CD4-positive, alpha-beta memory T cell (primary cell): ENCODE results near the gene SPTLC2. TPM values are rescaled to one million over a fixed set of nuclear protein-coding genes. Genes with fewer than 3 reads are reported as not detected.

Experiments
- CTCF ChIA-PET: fragments of 350-600 bp; sonication (Branson Sonifier 250); formaldehyde crosslinking; loops from one replicate; lab custom pipeline; 2021; ENCODE audit warnings: inconsistent platforms; ENCODE audit not compliant: partially characterized antibody; lab: Charles Lee
- POLR2A ChIA-PET: fragments of 350-600 bp; sonication (Branson Sonifier 250); formaldehyde crosslinking; loops from one replicate; lab custom pipeline; 2021; ENCODE audit not compliant: partially characterized antibody; lab: Charles Lee
- DNase-seq, 5 donors: peaks; one replicate each; pipeline versions ENCODE4 v3.0.0 to v3.0.0-alpha.2; 2020 to 2022; ENCODE audit warnings: mixed read lengths in 1 of 5
- H3K27ac ChIP-seq: one replicate; pipeline ENCODE4 v1.7.0; 2013; ENCODE audit warnings: low read depth, low read length
- H3K27me3 ChIP-seq: 2 replicates; pipeline ENCODE4 v1.7.0; 2013; ENCODE audit warnings: mild to moderate bottlenecking, low read length, moderate library complexity; ENCODE audit not compliant: insufficient read depth
- H3K36me3 ChIP-seq: 2 replicates; pipeline ENCODE4 v1.7.0; 2013; ENCODE audit warnings: mild to moderate bottlenecking, low read length, moderate library complexity; ENCODE audit not compliant: insufficient read depth
- H3K4me1 ChIP-seq: 2 replicates; pipeline ENCODE4 v1.7.0; 2013; ENCODE audit warnings: mild to moderate bottlenecking, low read length, moderate library complexity; ENCODE audit not compliant: insufficient read depth
- H3K4me3 ChIP-seq, 2 donors: one replicate each; pipeline ENCODE4 v1.7.0; 2013; ENCODE audit warnings: low read length in 2 of 2, mild to moderate bottlenecking in 1 of 2
- H3K9me3 ChIP-seq, 2 donors: one replicate each; pipeline ENCODE4 v1.7.0; 2013; ENCODE audit warnings: low read length in 2 of 2, control low read depth in 1 of 2; ENCODE audit not compliant: control insufficient read depth in 1 of 2
- H3K27ac Mint-ChIP-seq, 7 donors: one replicate each; pipeline ENCODE4 v1.8.0; 2020 to 2021; ENCODE audit warnings: mixed read lengths in 7 of 7, mild to moderate bottlenecking in 6 of 7, inconsistent platforms in 3 of 7, moderate library complexity in 3 of 7
- H3K27me3 Mint-ChIP-seq, 2 donors: one replicate each; pipeline ENCODE4 v1.8.0; 2020 to 2021; ENCODE audit warnings: mixed read lengths in 2 of 2
- H3K36me3 Mint-ChIP-seq, 2 donors: one replicate each; pipeline ENCODE4 v1.8.0; 2020 to 2021; ENCODE audit warnings: mixed read lengths in 2 of 2, inconsistent platforms in 1 of 2, mild to moderate bottlenecking in 1 of 2
- H3K4me1 Mint-ChIP-seq, 4 donors: one replicate each; pipeline ENCODE4 v1.8.0; 2020 to 2021; ENCODE audit warnings: mixed read lengths in 4 of 4, mild to moderate bottlenecking in 1 of 4
- H3K4me3 Mint-ChIP-seq, 8 donors: one replicate each; pipeline ENCODE4 v1.8.0; 2020 to 2021; ENCODE audit warnings: mixed read lengths in 8 of 8, mild to moderate bottlenecking in 7 of 8, moderate library complexity in 6 of 8, inconsistent platforms in 3 of 8
- H3K9me3 Mint-ChIP-seq, 8 donors: one replicate each; pipeline ENCODE4 v1.8.0; 2020 to 2021; ENCODE audit warnings: mixed read lengths in 8 of 8, mild to moderate bottlenecking in 5 of 8, inconsistent platforms in 3 of 8, moderate library complexity in 1 of 8
- intact Hi-C: fragments of 100-400 bp; cut with micrococcal nuclease; formaldehyde crosslinking; loops from one replicate; pipeline ENCODE4 v1.15.1; 2023
- polyA plus RNA-seq, 2 donors: library from polyadenylated mRNA; unstranded; fragments of 300-500 nt; fragmentation: Illumina TruSeq; gene quantifications; one replicate each; pipeline ENCODE4 v1.2.3, GENCODE V29; 2021
- total RNA-seq, 2 experiments: library from RNA; stranded (reverse); gene quantifications; one replicate each; pipeline ENCODE4 v1.2.3, GENCODE V29; 2021

SPTLC2 gene
- total and polyA plus RNA-seq, 4 experiments from 2014 or later = 11.2 to 31.3 (median 24.8) TPM

GRCh38 chr14:77511486-77512162 lies 104.8 kb downstream of the SPTLC2 start:
- no peak for DNase-seq
- Histone ChIP-seq H3K27ac (no peak overlapping the region), H3K36me3 (peaks cover 20% of the 10 kb centered on the region), H3K9me3 (no peaks in the 10 kb centered on the region), H3K27me3 (no peaks in the 10 kb centered on the region), H3K4me3 (no peak overlapping the region), H3K4me1 (no peaks in the 10 kb centered on the region)
- Mint-ChIP-seq H3K27ac (no peak overlapping the region), H3K4me1 (no peaks in the 10 kb centered on the region), H3K9me3 (no peaks in the 10 kb centered on the region), H3K27me3 (no peaks in the 10 kb centered on the region), H3K4me3 (no peak overlapping the region), H3K36me3 (peaks cover 69 to 72% of the 10 kb centered on the region in 2 donors)
- POLR2A ChIA-PET = no interaction called here
- CTCF ChIA-PET = no interaction called here
- intact Hi-C loops = no loop called here

DNA sequence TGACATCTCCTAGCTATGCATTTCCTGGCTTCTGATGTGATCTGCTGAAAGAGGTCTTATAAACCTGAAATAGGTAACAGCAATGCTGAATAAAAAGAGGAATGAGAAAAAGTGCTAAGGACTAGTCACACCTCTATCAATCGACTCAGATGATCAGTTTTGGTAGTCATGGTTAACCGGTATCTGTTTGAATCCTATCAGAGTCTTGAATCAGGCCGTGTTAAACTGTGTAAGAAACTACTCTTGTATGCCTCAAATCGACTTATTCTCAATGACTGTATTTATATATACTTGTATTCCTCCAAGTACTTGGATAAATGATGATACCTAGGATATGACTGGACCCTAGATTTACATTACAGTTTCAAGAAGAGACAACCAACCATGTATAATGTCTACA lies 107.1 kb downstream of the SPTLC2 start:
- no peak for DNase-seq
- no peak overlapping the region for H3K27ac ChIP-seq
- Mint-ChIP-seq H3K4me1 (no peaks in the 10 kb centered on the region), H3K27me3 (no peaks in the 10 kb centered on the region), H3K4me3 (no peak overlapping the region), H3K9me3 (peaks cover 0 to 9% (median 3%) of the 10 kb centered on the region in 8 donors), H3K27ac (no peak overlapping the region), H3K36me3 (peaks cover 61 to 69% of the 10 kb centered on the region in 2 donors)
- POLR2A ChIA-PET = no interaction called here
- H3K36me3 ChIP-seq = peaks cover 19% of the 10 kb centered on the region
- H3K4me1 ChIP-seq = no peaks in the 10 kb centered on the region
- H3K9me3 ChIP-seq = no peaks in the 10 kb centered on the region
- H3K27me3 ChIP-seq = no peaks in the 10 kb centered on the region
- intact Hi-C loops = no loop called here
- CTCF ChIA-PET = no interaction called here
- H3K4me3 ChIP-seq = no peak overlapping the region

GRCh38 chr14:77508876-77509275 lies 107.6 kb downstream of the SPTLC2 start:
- Histone ChIP-seq H3K4me1 (no peaks in the 10 kb centered on the region), H3K4me3 (no peak overlapping the region), H3K36me3 (peaks cover 16% of the 10 kb centered on the region), H3K9me3 (no peaks in the 10 kb centered on the region), H3K27me3 (no peaks in the 10 kb centered on the region), H3K27ac (no peak overlapping the region)
- intact Hi-C loops = no loop called here
- Mint-ChIP-seq H3K36me3 (peaks cover 57 to 69% of the 10 kb centered on the region in 2 donors), H3K27me3 (no peaks in the 10 kb centered on the region), H3K27ac (no peak overlapping the region), H3K4me1 (no peaks in the 10 kb centered on the region), H3K9me3 (peaks cover 0 to 11% (median 5%) of the 10 kb centered on the region in 8 donors), H3K4me3 (peak overlapping the region in 1 of 8 donors; percentile 41)
- DNase-seq = no peak
- CTCF ChIA-PET = no interaction called here
- POLR2A ChIA-PET = no interaction called here

GRCh38 chr14:77508249-77508648 lies 108.2 kb downstream of the SPTLC2 start:
- H3K36me3 ChIP-seq = peaks cover 16% of the 10 kb centered on the region
- H3K27me3 Mint-ChIP-seq = no peaks in the 10 kb centered on the region
- POLR2A ChIA-PET = no interaction called here

GRCh38 chr14:77507762-77508161 lies 108.7 kb downstream of the SPTLC2 start:
- peaks cover 16% of the 10 kb centered on the region for H3K36me3 ChIP-seq
- ChIA-PET POLR2A (no interaction called here), CTCF (no interaction called here)
- Mint-ChIP-seq H3K9me3 (peaks cover 0 to 18% (median 10%) of the 10 kb centered on the region in 8 donors), H3K4me3 (peak overlapping the region in 1 of 8 donors; percentile 41), H3K27me3 (no peaks in the 10 kb centered on the region), H3K27ac (no peak overlapping the region), H3K36me3 (peaks cover 58 to 70% of the 10 kb centered on the region in 2 donors), H3K4me1 (no peaks in the 10 kb centered on the region)
- H3K4me1 ChIP-seq = no peaks in the 10 kb centered on the region
- H3K9me3 ChIP-seq = no peaks in the 10 kb centered on the region
- DNase-seq = no peak
- no peak overlapping the region for H3K4me3 ChIP-seq
- intact Hi-C loops = no loop called here
- H3K27ac ChIP-seq = no peak overlapping the region
- no peaks in the 10 kb centered on the region for H3K27me3 ChIP-seq

More at GRCh38 chr14:77508249-77508648, 108.2 kb downstream of the SPTLC2 start:
- no peaks in the 10 kb centered on the region for H3K4me1 Mint-ChIP-seq
- no peak overlapping the region for H3K4me3 ChIP-seq
- peaks cover 0 to 14% (median 7%) of the 10 kb centered on the region in 8 donors for H3K9me3 Mint-ChIP-seq
- CTCF ChIA-PET = no interaction called here
- peaks cover 57 to 69% of the 10 kb centered on the region in 2 donors for H3K36me3 Mint-ChIP-seq
- H3K4me1 ChIP-seq = no peaks in the 10 kb centered on the region
- no peak overlapping the region for H3K27ac ChIP-seq
- no peak for DNase-seq
- peak overlapping the region in 1 of 8 donors; percentile 41 for H3K4me3 Mint-ChIP-seq
- intact Hi-C loops = no loop called here
- no peaks in the 10 kb centered on the region for H3K27me3 ChIP-seq
- no peaks in the 10 kb centered on the region for H3K9me3 ChIP-seq
- peak overlapping the region in 1 of 7 donors; percentile 49 for H3K27ac Mint-ChIP-seq

GRCh38 chr14:77505031-77505430 lies 111.4 kb downstream of the SPTLC2 start:
- Histone ChIP-seq H3K4me1 (no peaks in the 10 kb centered on the region), H3K9me3 (no peaks in the 10 kb centered on the region), H3K4me3 (no peak overlapping the region), H3K27me3 (no peaks in the 10 kb centered on the region), H3K36me3 (no peaks in the 10 kb centered on the region), H3K27ac (no peak overlapping the region)
- Mint-ChIP-seq H3K4me1 (peaks cover 0 to 5% (median 3%) of the 10 kb centered on the region in 4 donors), H3K27ac (no peak overlapping the region), H3K27me3 (peaks cover 6 to 7% of the 10 kb centered on the region in 2 donors), H3K36me3 (peaks cover 32 to 47% of the 10 kb centered on the region in 2 donors), H3K9me3 (peaks cover 0 to 18% (median 10%) of the 10 kb centered on the region in 8 donors), H3K4me3 (no peak overlapping the region)
- ChIA-PET CTCF (no interaction called here), POLR2A (no interaction called here)
- no peak for DNase-seq
- intact Hi-C loops = no loop called here

GRCh38 chr14:77503138-77503537 lies 113.3 kb downstream of the SPTLC2 start:
- H3K36me3 Mint-ChIP-seq = peaks cover 16 to 32% of the 10 kb centered on the region in 2 donors
- H3K27me3 Mint-ChIP-seq = peaks cover 10 to 11% of the 10 kb centered on the region in 2 donors
- Histone ChIP-seq H3K27me3 (peaks cover 1% of the 10 kb centered on the region), H3K27ac (no peak overlapping the region), H3K4me3 (no peak overlapping the region), H3K36me3 (no peaks in the 10 kb centered on the region), H3K9me3 (no peaks in the 10 kb centered on the region), H3K4me1 (peaks cover 4% of the 10 kb centered on the region)
- intact Hi-C loops = no loop called here
- DNase-seq = no peak
- ChIA-PET CTCF (no interaction called here), POLR2A (no interaction called here)
- H3K4me3 Mint-ChIP-seq = no peak overlapping the region
- peaks cover 0 to 13% (median 3%) of the 10 kb centered on the region in 4 donors for H3K4me1 Mint-ChIP-seq
- H3K9me3 Mint-ChIP-seq = peaks cover 0 to 18% (median 10%) of the 10 kb centered on the region in 8 donors
- no peak overlapping the region for H3K27ac Mint-ChIP-seq
